Measurements from ENCODE around the gene TKT.

The TKT gene

GRCh38 chr3:53238886-53239285 is 16.9 kb downstream of the TKT start:
- DNase-seq, result no peak

GRCh38 chr3:53238051-53238850 is 17.6 kb downstream of the TKT start:
- no peak for DNase-seq

- no peak for DNase-seq
Measured at GRCh38 chr3:53236112-53236841, 19.5 kb downstream of the TKT start.

GRCh38 chr3:53235545-53235944 is 20.3 kb downstream of the TKT start:
- no peak for DNase-seq

GRCh38 chr3:53234841-53235232 is 21.0 kb downstream of the TKT start:
- no peak for DNase-seq

- DNase-seq, result no peak
Measured at GRCh38 chr3:53234130-53234840, 21.5 kb downstream of the TKT start.

GRCh38 chr3:53232641-53233377 is 23.0 kb downstream of the TKT start:
- no peak for DNase-seq

- DNase-seq, result no peak
Measured at GRCh38 chr3:53231532-53232511, 24.0 kb downstream of the TKT start.

- no peak for DNase-seq
Measured at GRCh38 chr3:53230789-53231188, 25.0 kb downstream of the TKT start.

GRCh38 chr3:53230041-53230621 is 25.7 kb downstream of the TKT start:
- DNase-seq, result no peak

- no peak for DNase-seq
Measured at GRCh38 chr3:53229606-53230005, 26.2 kb downstream of the TKT start.

GRCh38 chr3:53229171-53229570 is 26.7 kb downstream of the TKT start:
- no peak for DNase-seq

- no peak for DNase-seq
Measured at GRCh38 chr3:53227993-53228885, 27.6 kb downstream of the TKT start.

- DNase-seq, result no peak
Measured at GRCh38 chr3:53226841-53227407, 28.9 kb downstream of the TKT start.

- no peak for DNase-seq
Measured at GRCh38 chr3:53226142-53226840, 29.5 kb downstream of the TKT start.

- DNase-seq, result no peak
Measured at GRCh38 chr3:53225651-53226050, 30.2 kb downstream of the TKT start.

GRCh38 chr3:53225181-53225580 is 30.6 kb downstream of the TKT start:
- no peak for DNase-seq

GRCh38 chr3:53224536-53224935 is 31.3 kb downstream of the TKT start:
- no peak for DNase-seq

GRCh38 chr3:53224026-53224425 is 31.8 kb downstream of the TKT start:
- DNase-seq, result no peak

All from cortex of kidney (tissue), 1 donor.